Eye (tissue), 1 donor: ENCODE results near the gene FHOD3.

ENCODE experiments used
- DNase-seq: peaks from one replicate; pipeline ENCODE4 v3.0.0-alpha.2; 2015

Gene FHOD3

GRCh38 chr18:36296650-36297416, 680 bp upstream of the FHOD3 start:
- peak; percentile 89 for DNase-seq

GRCh38 chr18:36298126-36298741, 721 bp downstream of the FHOD3 start:
- DNase-seq: peak; percentile 79

- no peak for DNase-seq
Observed at GRCh38 chr18:36299015-36299414, 1.5 kb downstream of the FHOD3 start.

GRCh38 chr18:36300211-36300610, 2.7 kb downstream of the FHOD3 start:
- no peak for DNase-seq

- no peak for DNase-seq
Observed at GRCh38 chr18:36301884-36302283, 4.4 kb downstream of the FHOD3 start.

GRCh38 chr18:36302676-36303075, 5.2 kb downstream of the FHOD3 start:
- peak; percentile 90 for DNase-seq

GRCh38 chr18:36303211-36303844, 5.8 kb downstream of the FHOD3 start:
- DNase-seq: no peak

GRCh38 chr18:36304723-36305122, 7.2 kb downstream of the FHOD3 start:
- DNase-seq: no peak

GRCh38 chr18:36305375-36305774, 7.9 kb downstream of the FHOD3 start:
- DNase-seq: no peak

- no peak for DNase-seq
Observed at GRCh38 chr18:36307513-36307912, 10.0 kb downstream of the FHOD3 start.

- DNase-seq: no peak
Observed at GRCh38 chr18:36308711-36309435, 11.4 kb downstream of the FHOD3 start.

GRCh38 chr18:36309436-36310391, 12.2 kb downstream of the FHOD3 start:
- DNase-seq: no peak

- no peak for DNase-seq
Observed at GRCh38 chr18:36311026-36311570, 13.6 kb downstream of the FHOD3 start.

GRCh38 chr18:36312806-36313395, 15.4 kb downstream of the FHOD3 start:
- DNase-seq: no peak

GRCh38 chr18:36314098-36314497, 16.6 kb downstream of the FHOD3 start:
- no peak for DNase-seq

- DNase-seq: no peak
Observed at GRCh38 chr18:36314754-36315153, 17.2 kb downstream of the FHOD3 start.

- DNase-seq: no peak
Observed at GRCh38 chr18:36315736-36316135, 18.2 kb downstream of the FHOD3 start.

- DNase-seq: no peak
Observed at GRCh38 chr18:36316246-36316645, 18.7 kb downstream of the FHOD3 start.

GRCh38 chr18:36321658-36322407, 24.3 kb downstream of the FHOD3 start:
- DNase-seq: no peak

- DNase-seq: no peak
Observed at GRCh38 chr18:36322408-36322728, 24.9 kb downstream of the FHOD3 start.

- DNase-seq: no peak
Observed at GRCh38 chr18:36322734-36323133, 25.2 kb downstream of the FHOD3 start.
